Measurements from ENCODE around the gene HOMER2.

DNA sequence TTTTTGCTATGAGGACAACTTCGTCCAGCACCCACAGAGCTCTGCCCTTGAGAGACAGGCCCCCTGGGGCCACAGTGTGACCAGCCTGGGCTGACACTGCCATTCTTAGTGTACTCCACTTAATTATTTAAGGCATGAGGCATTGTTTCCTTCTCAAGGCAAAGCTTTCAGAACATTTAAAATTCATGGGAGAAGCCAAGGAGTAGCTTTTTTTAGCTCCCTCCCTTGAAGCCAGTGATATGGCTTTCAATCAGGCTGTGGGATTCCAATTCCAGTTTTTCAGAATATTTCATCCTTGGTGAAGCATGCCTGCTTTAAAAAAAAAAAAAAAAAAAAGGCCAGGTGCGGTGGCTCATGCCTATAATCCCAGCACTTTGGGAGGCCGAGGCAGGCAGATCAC, 21.3 kb downstream of the HOMER2 start:
- TF ChIP-seq CTCF (conservative IDR thresholded peaks at IDR 0.05; ENCODE audit: low read depth, low read length) (no peak), POLR2A (IDR thresholded peaks at IDR 0.05; ENCODE audit: low read depth, low read length) (no peak), RAD21 (IDR thresholded peaks at IDR 0.05; ENCODE audit: low read length) (no peak)
